Osteoblast (primary cell): ENCODE measurements around the gene B3GNT7. TPM values are rescaled to one million over a fixed set of nuclear protein-coding genes. Genes with fewer than 3 reads are reported as not detected.

ENCODE experiments used
- DNase-seq: peaks from one replicate; pipeline ENCODE4 v3.0.0; 2011; ENCODE audit warnings: low spot score, mixed read lengths; ENCODE audit not compliant: insufficient read length; ENCODE audit errors: missing footprints
- H2AFZ ChIP-seq: 2 replicates; pipeline ENCODE4 v1.6.0; 2011; ENCODE audit warnings: mild to moderate bottlenecking, low read length
- H3K27ac ChIP-seq: 2 replicates; pipeline ENCODE4 v1.5.1; 2011; ENCODE audit warnings: mild to moderate bottlenecking, low read depth, low read length, moderate library complexity
- H3K27me3 ChIP-seq: 2 replicates; pipeline ENCODE4 v1.6.0; 2012; ENCODE audit warnings: mild to moderate bottlenecking, control low read depth, inconsistent platforms, low read length, moderate library complexity; ENCODE audit not compliant: insufficient read depth
- H3K36me3 ChIP-seq: 2 replicates; pipeline ENCODE4 v1.5.1; 2011; ENCODE audit warnings: mild to moderate bottlenecking, low read length, control low read depth, moderate library complexity; ENCODE audit not compliant: insufficient read depth
- H3K4me1 ChIP-seq: 2 replicates; pipeline ENCODE4 v1.5.1; 2011; ENCODE audit warnings: mild to moderate bottlenecking, low read length, control low read depth, moderate library complexity; ENCODE audit not compliant: insufficient read depth
- H3K4me2 ChIP-seq: 2 replicates; pipeline ENCODE4 v1.6.0; 2011; ENCODE audit warnings: mild to moderate bottlenecking, low read length; ENCODE audit not compliant: insufficient read depth
- H3K4me3 ChIP-seq: fragments of 200-600 bp; sonication (generic); 3 replicates; pipeline ENCODE4 v1.5.1; 2012; ENCODE audit warnings: mild to moderate bottlenecking, low read length, inconsistent platforms; ENCODE audit not compliant: insufficient read depth
- H3K79me2 ChIP-seq: 2 replicates; pipeline ENCODE4 v1.6.0; 2012; ENCODE audit warnings: mild to moderate bottlenecking, low read length, control low read depth, inconsistent platforms; ENCODE audit not compliant: insufficient read depth
- H3K9me3 ChIP-seq: 2 replicates; pipeline ENCODE4 v1.5.1; 2011; ENCODE audit warnings: low read depth, low read length, control low read depth
- H4K20me1 ChIP-seq: 2 replicates; pipeline ENCODE4 v1.6.0; 2012; ENCODE audit warnings: mild to moderate bottlenecking, low read length, control low read depth; ENCODE audit not compliant: insufficient read depth
- CTCF ChIP-seq: IDR thresholded peaks from 2 replicates; pipeline ENCODE4 v1.5.1; 2011; ENCODE audit warnings: mild to moderate bottlenecking, low read depth, low read length, moderate library complexity; ENCODE audit errors: extremely low read depth
- total RNA-seq: library from RNA; depleted of rRNA; stranded (reverse); fragments of >200 nt; gene quantifications from 2 replicates; pipeline ENCODE4 v1.2.3, GENCODE V29; 2012

The B3GNT7 gene
- total RNA-seq, 1 donor: 0.72 TPM

GRCh38 chr2:231413921-231414476 lies 18.5 kb downstream of the B3GNT7 start:
- Histone ChIP-seq H3K4me1 (peaks cover 10% of the 10 kb centered on the region), H3K36me3 (no peaks in the 10 kb centered on the region), H4K20me1 (no peaks in the 10 kb centered on the region), H3K27ac (no peak overlapping the region), H3K4me2 (no peak overlapping the region), H3K9me3 (peaks cover 5% of the 10 kb centered on the region), H3K79me2 (no peaks in the 10 kb centered on the region), H2AFZ (no peak overlapping the region), H3K4me3 (no peak overlapping the region), H3K27me3 (peaks cover 2% of the 10 kb centered on the region)
- DNase-seq: peak; percentile 10
- no peak for TF ChIP-seq CTCF

GRCh38 chr2:231415029-231415428 lies 19.5 kb downstream of the B3GNT7 start:
- no peak for DNase-seq
- Histone ChIP-seq H3K4me2 (no peak overlapping the region), H3K4me1 (peaks cover 10% of the 10 kb centered on the region), H2AFZ (no peak overlapping the region), H3K79me2 (no peaks in the 10 kb centered on the region), H3K4me3 (no peak overlapping the region), H3K9me3 (peaks cover 5% of the 10 kb centered on the region), H3K27me3 (peaks cover 2% of the 10 kb centered on the region), H4K20me1 (no peaks in the 10 kb centered on the region), H3K36me3 (no peaks in the 10 kb centered on the region), H3K27ac (no peak overlapping the region)
- TF ChIP-seq CTCF: no peak

DNA sequence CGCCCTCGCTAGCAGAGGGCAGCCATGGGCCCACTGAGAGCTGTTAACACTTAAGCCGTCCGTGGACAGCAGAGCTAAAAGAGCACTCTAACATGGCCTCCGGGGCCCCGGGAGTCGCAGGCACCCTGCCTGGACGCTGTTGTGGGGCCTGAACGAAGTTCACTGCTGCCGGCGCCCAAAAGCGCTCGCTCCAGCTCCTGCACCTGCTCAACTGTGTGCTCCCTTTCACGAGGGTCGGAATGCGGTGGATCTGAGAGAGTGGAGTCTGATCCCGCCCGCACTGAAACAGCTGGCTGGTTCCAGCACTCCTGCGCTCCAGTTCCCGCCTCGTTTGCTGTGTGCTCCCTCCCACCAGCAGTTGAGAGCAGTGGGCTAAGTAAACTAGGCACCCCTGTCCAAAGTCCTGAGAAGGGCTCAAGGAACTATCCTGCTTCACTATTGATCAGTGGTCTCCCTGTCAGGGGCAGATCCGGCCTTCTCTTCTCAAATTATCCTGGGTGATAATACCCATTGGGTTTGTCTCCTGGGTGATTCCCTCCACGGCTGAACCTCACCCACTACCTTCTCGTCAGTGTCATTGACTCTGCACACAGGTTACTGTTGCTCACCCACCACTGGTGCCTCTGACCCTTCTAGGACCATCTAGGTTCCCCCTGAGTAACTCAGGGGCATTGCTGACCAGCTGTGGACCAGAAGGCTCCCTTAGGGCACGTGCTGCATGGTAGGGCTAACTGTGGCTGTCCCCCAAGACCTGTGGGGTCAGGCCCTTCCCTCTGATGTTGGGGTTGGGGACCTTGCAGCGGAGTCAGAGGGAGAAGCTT lies 23.5 kb downstream of the B3GNT7 start:
- peak; percentile 39 for DNase-seq
- H3K79me2 ChIP-seq: no peaks in the 10 kb centered on the region

More for the DNA sequence above, 23.5 kb downstream of the B3GNT7 start:
- Histone ChIP-seq H3K27me3 (peaks cover 3% of the 10 kb centered on the region), H3K4me3 (no peak overlapping the region), H4K20me1 (no peaks in the 10 kb centered on the region), H3K27ac (no peak overlapping the region), H3K4me2 (no peak overlapping the region), H3K36me3 (no peaks in the 10 kb centered on the region), H3K9me3 (no peaks in the 10 kb centered on the region), H3K4me1 (no peaks in the 10 kb centered on the region), H2AFZ (no peak overlapping the region)
- TF ChIP-seq CTCF: no peak
